ENCODE data around the gene NSFL1C. TPM values are rescaled to one million over a fixed set of nuclear protein-coding genes. Genes with fewer than 3 reads are reported as not detected.

The NSFL1C gene
- total and polyA plus RNA-seq, 2 of the 4 experiments (the other 2 are of a cell fraction) = 33.0 to 40.3 TPM

GRCh38 chr20:1396264-1396663 is 70.4 kb downstream of the NSFL1C start:
- ATAC-seq (ENCODE audit: low read depth) (no peak), DNase-seq (no peak)
- in situ Hi-C loops (cut with MboI; ENCODE audit: low sequenced_read_pairs) (no loop called here), dilution Hi-C loops (cut with HindIII; ENCODE audit: low sequenced_read_pairs, unreplicated experiment) (no loop called here), intact Hi-C loops (cut with micrococcal nuclease) (loop anchor here (5.0 to 10.0 kb wide), 2 partner anchors 36 to 181 kb away; no protein-coding TSS in a partner anchor)
- no CpG with 5 or more reads among the region's 1 CpG for WGBS, 2 experiments (ENCODE audit: extremely low coverage in 2 of 2, insufficient read length in 1 of 2)
- Histone ChIP-seq H3K23ac (ENCODE audit: low read depth, low read length) (no peak overlapping the region), H3K9me1 (ENCODE audit: insufficient read depth, low read length) (peaks cover 14% of the 10 kb centered on the region), H2AK9ac (replicated peaks; ENCODE audit: low read depth, low read length, poor library complexity) (no peak overlapping the region), H3K18ac (ENCODE audit: low read depth, low read length) (no peak overlapping the region), H3K9me3 (ENCODE audit: control insufficient read depth, insufficient read depth, low read length) (no peaks in the 10 kb centered on the region), H3K79me1 (ENCODE audit: low read depth in 1 of 2, low read length in 2 of 2) (peaks cover 3 to 23% of the 10 kb centered on the region in 2 experiments; a peak in 2 of 4 replicates), H3K27me3 (ENCODE audit: control insufficient read depth, insufficient read depth, low read length) (no peaks in the 10 kb centered on the region), H3K4ac (ENCODE audit: low read depth, low read length) (no peak overlapping the region), H3K4me1 (ENCODE audit: control insufficient read depth, insufficient read depth, low read length) (peaks cover 9% of the 10 kb centered on the region), H3K4me2 (ENCODE audit: low read depth, low read length) (no peak overlapping the region), H2BK15ac (ENCODE audit: low read depth, low read length) (no peak overlapping the region), H4K91ac (ENCODE audit: insufficient read depth, low read depth, low read length) (no peak overlapping the region), H4K5ac (ENCODE audit: low read depth, low read length) (no peak overlapping the region), H4K20me1 (ENCODE audit: insufficient read depth, low read length) (peaks cover 12% of the 10 kb centered on the region), H3K36me3 (ENCODE audit: control insufficient read depth, insufficient read depth, low read length) (no peaks in the 10 kb centered on the region), H3K56ac (ENCODE audit: extremely low read depth, insufficient read depth, low read length) (no peak overlapping the region), H4K8ac (ENCODE audit: low read depth in 2 of 2, low read length in 2 of 2) (no peak overlapping the region), H2AK5ac (ENCODE audit: low read depth, low read length) (no peak overlapping the region), H2BK20ac (ENCODE audit: low read depth, low read length) (no peak overlapping the region), H3K4me3 (ENCODE audit: insufficient read depth, low read depth, low read length) (no peak overlapping the region), H2AFZ (replicated peaks; ENCODE audit: low read length, poor library complexity) (no peak overlapping the region), H3K27ac (ENCODE audit: insufficient read depth, low read length) (no peak overlapping the region), H3K9ac (ENCODE audit: low read depth, low read length) (no peak overlapping the region), H3K14ac (replicated peaks; ENCODE audit: low read depth, low read length) (no peak overlapping the region), H2BK5ac (ENCODE audit: low read depth, low read length, poor library complexity, severe bottlenecking) (no peak overlapping the region), H2BK120ac (ENCODE audit: low read depth, low read length) (no peak overlapping the region; the same call in 1 of the 2 replicates)
- TF ChIP-seq, protein P1, sequence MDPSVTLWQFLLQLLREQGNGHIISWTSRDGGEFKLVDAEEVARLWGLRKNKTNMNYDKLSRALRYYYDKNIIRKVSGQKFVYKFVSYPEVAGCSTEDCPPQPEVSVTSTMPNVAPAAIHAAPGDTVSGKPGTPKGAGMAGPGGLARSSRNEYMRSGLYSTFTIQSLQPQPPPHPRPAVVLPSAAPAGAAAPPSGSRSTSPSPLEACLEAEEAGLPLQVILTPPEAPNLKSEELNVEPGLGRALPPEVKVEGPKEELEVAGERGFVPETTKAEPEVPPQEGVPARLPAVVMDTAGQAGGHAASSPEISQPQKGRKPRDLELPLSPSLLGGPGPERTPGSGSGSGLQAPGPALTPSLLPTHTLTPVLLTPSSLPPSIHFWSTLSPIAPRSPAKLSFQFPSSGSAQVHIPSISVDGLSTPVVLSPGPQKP (IDR thresholded peaks at IDR 0.05; ENCODE audit: borderline replicate concordance, low read depth, low read length) = no peak
- TF ChIP-seq USF2 (IDR thresholded peaks at IDR 0.05; ENCODE audit: low read depth, low read length) (no peak), CTCF (conservative IDR thresholded peaks at IDR 0.05; ENCODE audit: low read depth, low read length) (no peak), MAZ (IDR thresholded peaks at IDR 0.05; ENCODE audit: borderline replicate concordance, low read depth, low read length) (no peak), FOS (IDR thresholded peaks at IDR 0.05; ENCODE audit: low read depth, low read length) (no peak), RAD21 (IDR thresholded peaks at IDR 0.05; ENCODE audit: low read length) (no peak), MAFK (IDR thresholded peaks at IDR 0.05; ENCODE audit: low read depth, low read length) (no peak), NFE2L2 (IDR thresholded peaks at IDR 0.05; ENCODE audit: low read depth, low read length) (no peak), MXI1 (IDR thresholded peaks at IDR 0.05; ENCODE audit: borderline replicate concordance, low read depth, low read length) (no peak), BHLHE40 (IDR thresholded peaks at IDR 0.05; ENCODE audit: low read depth, low read length) (no peak), CHD1 (IDR thresholded peaks at IDR 0.05; ENCODE audit: low read depth, low read length) (no peak)
- no TSS peak for BruUV-seq (replicated peaks)
- POLR2A ChIA-PET (ENCODE audit: unreplicated experiment) = no interaction called here
- CTCF ChIA-PET = no interaction called here
